ENCODE data around the gene GMPPA. TPM values are rescaled to one million over a fixed set of nuclear protein-coding genes. Genes with fewer than 3 reads are reported as not detected.

GMPPA gene
- total RNA-seq, 1 donor from 2014 or later, result 23.2 TPM

GRCh38 chr2:219526320-219527075 is 27.8 kb downstream of the GMPPA start:
- Mint-ChIP-seq H3K36me3 (ENCODE audit: unreplicated experiment) (no peaks in the 10 kb centered on the region), H3K4me3 (ENCODE audit: unreplicated experiment) (peak overlapping the region; percentile 73), H3K27ac (ENCODE audit: unreplicated experiment) (peak overlapping the region; percentile 59), H3K27me3 (ENCODE audit: unreplicated experiment) (peaks cover 17% of the 10 kb centered on the region), H3K4me1 (ENCODE audit: low read depth, unreplicated experiment) (peaks cover 29% of the 10 kb centered on the region), H3K9me3 (ENCODE audit: unreplicated experiment) (peaks cover 8% of the 10 kb centered on the region)
- no peak for TF ChIP-seq CTCF (IDR thresholded peaks at IDR 0.05; ENCODE audit: partially characterized antibody, unreplicated experiment)
- DNase-seq, result peak; percentile 20

DNA sequence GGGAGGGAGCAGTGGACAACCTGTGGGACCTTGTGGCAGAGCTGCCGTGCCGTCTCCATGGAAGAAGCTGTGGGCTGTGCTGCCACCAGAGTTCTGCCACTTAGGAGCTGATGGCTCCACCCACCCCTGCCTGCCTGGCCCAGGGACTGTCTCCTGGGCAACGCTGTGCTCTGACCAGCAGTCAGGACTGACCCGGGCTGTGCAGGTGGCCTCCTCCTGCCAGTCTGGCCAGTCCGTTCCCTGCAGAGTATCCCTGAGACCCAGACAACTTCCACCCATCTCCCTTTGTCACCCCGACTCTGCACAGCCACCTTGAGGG is 28.3 kb downstream of the GMPPA start:
- Mint-ChIP-seq H3K4me1 (ENCODE audit: low read depth, unreplicated experiment) (peaks cover 24% of the 10 kb centered on the region), H3K36me3 (ENCODE audit: unreplicated experiment) (no peaks in the 10 kb centered on the region), H3K27me3 (ENCODE audit: unreplicated experiment) (peaks cover 14% of the 10 kb centered on the region), H3K9me3 (ENCODE audit: unreplicated experiment) (peaks cover 6% of the 10 kb centered on the region), H3K4me3 (ENCODE audit: unreplicated experiment) (no peak overlapping the region), H3K27ac (ENCODE audit: unreplicated experiment) (no peak overlapping the region)
- no peak for TF ChIP-seq CTCF (IDR thresholded peaks at IDR 0.05; ENCODE audit: partially characterized antibody, unreplicated experiment)
- DNase-seq, result no peak

DNA sequence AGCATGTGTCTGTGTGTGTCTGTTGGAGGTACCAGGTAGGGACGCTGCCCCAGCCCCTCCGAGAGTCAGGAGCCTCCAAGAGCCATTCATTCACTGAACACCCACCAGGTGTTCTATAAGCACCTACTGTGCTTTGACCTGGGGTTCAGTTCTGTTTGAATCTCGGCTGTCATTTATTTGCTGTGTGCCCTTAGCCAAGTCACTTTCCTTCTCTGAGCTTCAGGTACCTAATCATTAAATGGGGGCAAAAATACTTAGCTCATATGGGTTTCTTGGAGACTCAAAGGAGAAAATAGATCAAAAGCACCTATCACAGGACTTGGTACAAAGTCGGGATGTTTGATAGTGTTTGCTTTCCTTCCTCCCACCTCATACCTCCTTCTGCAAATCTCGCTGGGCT is 28.8 kb downstream of the GMPPA start:
- no peak overlapping the region for H3K27ac Mint-ChIP-seq (ENCODE audit: unreplicated experiment)
- H3K4me3 Mint-ChIP-seq (ENCODE audit: unreplicated experiment), result no peak overlapping the region
- TF ChIP-seq CTCF (IDR thresholded peaks at IDR 0.05; ENCODE audit: partially characterized antibody, unreplicated experiment), result no peak
- no peaks in the 10 kb centered on the region for H3K36me3 Mint-ChIP-seq (ENCODE audit: unreplicated experiment)
- DNase-seq, result no peak
- peaks cover 6% of the 10 kb centered on the region for H3K9me3 Mint-ChIP-seq (ENCODE audit: unreplicated experiment)
- H3K4me1 Mint-ChIP-seq (ENCODE audit: low read depth, unreplicated experiment), result peaks cover 23% of the 10 kb centered on the region
- H3K27me3 Mint-ChIP-seq (ENCODE audit: unreplicated experiment), result peaks cover 14% of the 10 kb centered on the region

DNA sequence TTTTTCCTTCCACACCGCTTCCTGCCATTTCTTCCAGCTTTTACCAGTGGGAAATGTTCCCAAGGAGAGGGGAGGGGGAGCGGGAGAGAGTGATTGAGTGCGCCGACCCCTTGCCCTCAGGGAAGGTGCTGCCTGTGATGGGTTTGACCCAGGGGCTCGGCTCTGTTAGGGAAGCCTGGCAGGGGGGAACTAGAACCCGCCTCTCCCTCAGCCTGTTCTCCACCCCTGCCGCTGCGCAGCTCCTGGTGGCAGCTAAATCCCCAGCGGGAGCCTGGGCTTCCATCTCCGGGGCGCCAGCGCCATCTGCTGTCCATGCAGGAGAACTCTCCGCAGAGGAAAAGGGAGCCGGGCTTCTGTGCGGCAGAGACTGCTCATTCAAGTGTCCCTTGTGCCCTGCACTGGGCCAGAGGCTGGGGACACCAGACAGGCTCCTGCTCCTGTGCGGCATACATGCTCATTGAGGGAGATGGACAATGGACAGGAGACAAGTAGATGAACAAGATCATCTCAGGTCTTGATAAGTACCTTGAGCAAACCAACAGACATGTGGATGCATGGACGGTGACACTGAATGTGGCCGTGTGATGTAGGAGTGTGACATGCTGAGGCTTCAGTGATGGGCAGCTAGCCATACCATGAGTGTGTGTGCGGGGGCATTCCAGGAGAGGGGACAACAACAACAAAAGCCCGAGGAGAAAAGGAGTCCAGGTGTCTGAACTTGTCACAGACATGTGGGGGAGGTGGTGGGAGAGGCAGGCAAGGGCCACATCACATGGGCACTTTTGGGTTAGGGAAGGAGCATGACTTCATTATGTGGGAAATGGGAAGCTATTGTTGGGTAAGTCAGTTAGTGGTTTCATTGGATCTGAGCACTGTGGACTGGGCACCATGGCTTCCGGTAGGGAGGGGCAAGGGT is 31.6 kb downstream of the GMPPA start:
- peak; percentile 84 for TF ChIP-seq CTCF (IDR thresholded peaks at IDR 0.05; ENCODE audit: partially characterized antibody, unreplicated experiment)
- DNase-seq, result peak; percentile 95
- peaks cover 23% of the 10 kb centered on the region for H3K4me1 Mint-ChIP-seq (ENCODE audit: low read depth, unreplicated experiment)
- peaks cover 8% of the 10 kb centered on the region for H3K9me3 Mint-ChIP-seq (ENCODE audit: unreplicated experiment)
- no peaks in the 10 kb centered on the region for H3K36me3 Mint-ChIP-seq (ENCODE audit: unreplicated experiment)
- H3K27me3 Mint-ChIP-seq (ENCODE audit: unreplicated experiment), result peaks cover 17% of the 10 kb centered on the region
- H3K4me3 Mint-ChIP-seq (ENCODE audit: unreplicated experiment), result peak overlapping the region; percentile 52
- no peak overlapping the region for H3K27ac Mint-ChIP-seq (ENCODE audit: unreplicated experiment)

Data from glutamatergic neuron (in vitro differentiated cells).